HepG2 (cell line): ENCODE results near the gene TNFRSF11A. TPM values are rescaled to one million over a fixed set of nuclear protein-coding genes. Genes with fewer than 3 reads are reported as not detected.

Experiments used
- ATAC-seq: fragments of 200-7000 bp; cut with Tn5 transposase; 3 replicates; pipeline ENCODE4 v1.9.1; 2020; ENCODE audit warnings: mild to moderate bottlenecking, moderate library complexity
- BruUV-seq: library from RNA; stranded (reverse); fragments of 400-500 nt; replicated peaks from 2 replicates; lab custom pipeline; 2021; lab: Mats Ljungman, UMichigan
- CTCF ChIA-PET: fragments of 300-600 bp; formaldehyde crosslinking; extraction: SDS; loops from one replicate; lab custom pipeline; 2021; ENCODE audit warnings: low total read pairs, inconsistent platforms, low intra/inter-chr PET ratio; lab: Yijun Ruan, JAX
- POLR2A ChIA-PET: fragments of 350-600 bp; sonication (Branson Sonifier 250); formaldehyde crosslinking; loops from one replicate; lab custom pipeline; 2020; ENCODE audit warnings: antibody characterized with exemption, inconsistent platforms; lab: Yijun Ruan, JAX
- DNase-seq: peaks from one replicate; pipeline ENCODE4 v3.0.0-alpha.2; 2015; ENCODE audit warnings: low spot score
- FAIRE-seq: peaks from 3 replicates; lab custom pipeline; 2011; peaks lifted over from hg19 to GRCh38; lab: Jason Lieb, UNC
- H2AFZ ChIP-seq: one replicate; pipeline ENCODE4 v1.6.1; 2011; ENCODE audit warnings: low read length, inconsistent platforms
- H3K27ac ChIP-seq: fragments of 300-600 bp; 3 replicates; pipeline ENCODE4 v1.8.0; 2011; ENCODE audit warnings: mixed run types, mild to moderate bottlenecking, mixed read lengths, low read length, inconsistent platforms; ENCODE audit not compliant: insufficient read depth; ENCODE audit errors: extremely low read length
- H3K27me3 ChIP-seq, 2 experiments: fragments of 200-600 bp in 1 of 2; 2 replicates in 1 of 2; 3 replicates in 1 of 2; pipeline versions ENCODE4 v1.6.0 to v1.8.0; 2011; ENCODE audit warnings: low read length in 2 of 2, mild to moderate bottlenecking in 2 of 2, moderate library complexity in 2 of 2, inconsistent platforms in 1 of 2; ENCODE audit not compliant: insufficient read depth in 2 of 2, control insufficient read depth in 1 of 2
- H3K36me3 ChIP-seq, 2 experiments: fragments of 200-600 bp in 1 of 2; replicated peaks in 1 of 2; 2 replicates in 1 of 2; 3 replicates in 1 of 2; pipeline versions ENCODE4 v1.5.1 to v1.8.0; 2011; ENCODE audit warnings: low read length in 2 of 2, inconsistent platforms in 1 of 2; ENCODE audit not compliant: insufficient read depth in 2 of 2, control insufficient read depth in 1 of 2
- H3K4me1 ChIP-seq: 2 replicates; pipeline ENCODE4 v1.5.1; 2012; ENCODE audit warnings: low read length, inconsistent platforms; ENCODE audit not compliant: insufficient read depth
- H3K4me2 ChIP-seq: 2 replicates; pipeline ENCODE4 v1.6.0; 2011; ENCODE audit warnings: low read depth, low read length, inconsistent platforms
- H3K4me3 ChIP-seq, 3 experiments: fragments of 200-600 bp in 1 of 3; sonication (generic), shearing (Covaris generic) in 1 of 3; replicated peaks in 1 of 3; 2 replicates each; pipeline ENCODE4 v1.5.1; 2011 to 2016; ENCODE audit warnings: low read length in 3 of 3, inconsistent platforms in 2 of 3, low read depth in 2 of 3, mild to moderate bottlenecking in 2 of 3, control low read depth in 1 of 3, mixed read lengths in 1 of 3; ENCODE audit not compliant: insufficient read depth in 1 of 3
- H3K79me2 ChIP-seq: one replicate; pipeline ENCODE4 v1.6.1; 2011; ENCODE audit warnings: low read length, inconsistent platforms; ENCODE audit not compliant: insufficient read depth
- H3K9ac ChIP-seq: 2 replicates; pipeline ENCODE4 v1.6.0; 2011; ENCODE audit warnings: mild to moderate bottlenecking, low read depth, low read length, inconsistent platforms; ENCODE audit not compliant: insufficient read depth
- H3K9me3 ChIP-seq: 2 replicates; pipeline ENCODE4 v1.5.1; 2012; ENCODE audit warnings: mild to moderate bottlenecking, low read length
- H4K20me1 ChIP-seq: 2 replicates; pipeline ENCODE4 v1.6.0; 2011; ENCODE audit warnings: inconsistent platforms, mild to moderate bottlenecking, low read length, moderate library complexity; ENCODE audit not compliant: insufficient read depth
- IKZF1 ChIP-seq: fragments of 450-650 bp; IDR thresholded peaks from 2 replicates; pipeline ENCODE4 v1.7.1; 2016
- KAT7 ChIP-seq: IDR thresholded peaks from 2 replicates; pipeline ENCODE4 v1.6.1; 2018; ENCODE audit warnings: borderline replicate concordance, missing compliant biosample characterization
- NR2C2 ChIP-seq: sonication (generic); formaldehyde crosslinking; IDR thresholded peaks from 2 replicates; pipeline ENCODE4 v1.4.0; 2020; ENCODE audit warnings: missing genetic modification reagents, mild to moderate bottlenecking, moderate library complexity, borderline replicate concordance
- PATZ1 ChIP-seq: sonication (generic); formaldehyde crosslinking; IDR thresholded peaks from 2 replicates; pipeline ENCODE4 v1.4.0; 2020; ENCODE audit warnings: missing genetic modification reagents
- PCBP2 ChIP-seq: fragments of 200-400 bp; formaldehyde crosslinking; optimal IDR thresholded peaks from 2 replicates; pipeline ENCODE3; 2018; ENCODE audit warnings: low read length, low read depth; ENCODE audit not compliant: poor library complexity, severe bottlenecking
- ZNF800 ChIP-seq: sonication (generic); formaldehyde crosslinking; IDR thresholded peaks from 2 replicates; pipeline ENCODE4 v1.4.0; 2020; ENCODE audit warnings: missing genetic modification reagents
- WGBS: methylation state at CpG from one replicate; pipeline ENCODE4 v1.1.6; 2017; ENCODE audit warnings: low lambda C conversion rate; 5-methylcytosine and 5-hydroxymethylcytosine counted together
- in situ Hi-C: cut with HindIII; loops from 2 replicates; pipeline ENCODE4 v1.10.0; 2017; ENCODE audit warnings: low pct_unique_long_range_greater_than_20kb; ENCODE audit not compliant: extremely low pct_ligation_motif_present
- intact Hi-C: fragments of 100-400 bp; cut with micrococcal nuclease; formaldehyde crosslinking; loops from one replicate; pipeline ENCODE4 v1.10.0; 2022; ENCODE audit not compliant: unreplicated experiment
- polyA plus RNA-seq, 8 experiments: library from polyadenylated mRNA; depleted of rRNA in 3 of 8; stranded (reverse) in 7 of 8; unstranded in 1 of 8; fragments of >200 nt; fragmentation: Illumina TruSeq in 4 of 8; extraction: Trizol in 4 of 8; gene quantifications; 2 replicates each; pipeline versions ENCODE4 v1.2.1 to v1.2.3, GENCODE V29; 2011 to 2016; ENCODE audit warnings: low read depth in 4 of 8, missing spikeins in 1 of 8, mixed read lengths in 1 of 8; ENCODE audit not compliant: insufficient read depth in 1 of 8
- total RNA-seq, 5 experiments: library from RNA; depleted of rRNA; stranded (reverse); fragments of >200 nt; fragmentation: Illumina TruSeq; extraction: Trizol; gene quantifications; 2 replicates each; pipeline ENCODE4 v1.2.3, GENCODE V29; 2016; ENCODE audit warnings: low read depth in 1 of 5
- TF ChIP-seq, protein P1 (sequence below): sonication (generic); formaldehyde crosslinking; IDR thresholded peaks from 2 replicates; pipeline ENCODE4 v1.4.0; 2020; ENCODE audit warnings: mild to moderate bottlenecking, missing genetic modification reagents

Gene TNFRSF11A
- total and polyA plus RNA-seq, 2 of the 13 experiments (the other 11 are each of a cell fraction or from before 2014, with no cell fraction given), result 4.6 to 6.4 TPM

GRCh38 chr18:62384068-62384467, 59.0 kb downstream of the TNFRSF11A start:
- ChIA-PET POLR2A (no interaction called here), CTCF (no interaction called here)
- H3K9me3 ChIP-seq, result no peaks in the 10 kb centered on the region
- H3K27ac ChIP-seq, result no peak overlapping the region
- H3K9ac ChIP-seq, result no peak overlapping the region
- in situ Hi-C loops, result no loop called here
- H3K36me3 ChIP-seq, result 0 out of 5 replicates have a peak, but pooled peaks cover 0 to 3% of the 10 kb centered on the region in 2 experiments
- intact Hi-C loops, result no loop called here
- H3K27me3 ChIP-seq, result no peaks in the 10 kb centered on the region
- WGBS, result 95% methylated on average over 1 of the region's 1 CpG
- no peaks in the 10 kb centered on the region for H4K20me1 ChIP-seq
- ATAC-seq, result no peak
- no peak for DNase-seq
- FAIRE-seq, result no peak
- H3K4me2 ChIP-seq, result no peak overlapping the region
- no peak overlapping the region for H3K4me3 ChIP-seq
- peak; percentile 86 for TF ChIP-seq PCBP2
- TF ChIP-seq PATZ1 (CRISPR knock-in tag), result no peak
- H3K4me1 ChIP-seq, result peaks cover 21% of the 10 kb centered on the region
- no TSS peak for BruUV-seq
- no peak overlapping the region for H2AFZ ChIP-seq
- no peaks in the 10 kb centered on the region for H3K79me2 ChIP-seq

DNA sequence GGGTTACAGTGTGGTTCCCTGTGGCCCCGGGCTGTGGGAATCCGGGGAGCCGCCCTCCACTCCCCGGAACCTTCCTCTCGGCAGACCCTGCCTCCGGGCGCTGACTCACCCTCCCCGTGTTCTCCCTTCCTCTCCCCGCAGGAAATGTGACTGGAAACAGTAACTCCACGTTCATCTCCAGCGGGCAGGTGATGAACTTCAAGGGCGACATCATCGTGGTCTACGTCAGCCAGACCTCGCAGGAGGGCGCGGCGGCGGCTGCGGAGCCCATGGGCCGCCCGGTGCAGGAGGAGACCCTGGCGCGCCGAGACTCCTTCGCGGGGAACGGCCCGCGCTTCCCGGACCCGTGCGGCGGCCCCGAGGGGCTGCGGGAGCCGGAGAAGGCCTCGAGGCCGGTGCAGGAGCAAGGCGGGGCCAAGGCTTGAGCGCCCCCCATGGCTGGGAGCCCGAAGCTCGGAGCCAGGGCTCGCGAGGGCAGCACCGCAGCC, 59.5 kb downstream of the TNFRSF11A start:
- in situ Hi-C loops, result no loop called here
- BruUV-seq, result no TSS peak
- DNase-seq (no peak), FAIRE-seq (no peak), ATAC-seq (no peak)
- WGBS, result 97% methylated on average over 46 of the region's 46 CpGs
- ChIA-PET POLR2A (no interaction called here), CTCF (no interaction called here)
- H3K79me2 ChIP-seq, result no peaks in the 10 kb centered on the region
- H3K4me3 ChIP-seq, result no peak overlapping the region
- H3K4me2 ChIP-seq, result no peak overlapping the region
- intact Hi-C loops, result no loop called here
- no peak overlapping the region for H3K9ac ChIP-seq
- H3K9me3 ChIP-seq, result no peaks in the 10 kb centered on the region
- no peaks in the 10 kb centered on the region; a peak in 1 of 5 replicates for H3K27me3 ChIP-seq
- H4K20me1 ChIP-seq, result no peaks in the 10 kb centered on the region
- H3K36me3 ChIP-seq, result 0 out of 5 replicates have a peak, but pooled peaks cover 0 to 2% of the 10 kb centered on the region in 2 experiments
- no peak overlapping the region for H3K27ac ChIP-seq
- H2AFZ ChIP-seq, result no peak overlapping the region
- H3K4me1 ChIP-seq, result peaks cover 27% of the 10 kb centered on the region
- TF ChIP-seq NR2C2 (no peak), IKZF1 (no peak), ZNF800 (CRISPR knock-in tag) (no peak), KAT7 (no peak)
- TF ChIP-seq, protein P1, sequence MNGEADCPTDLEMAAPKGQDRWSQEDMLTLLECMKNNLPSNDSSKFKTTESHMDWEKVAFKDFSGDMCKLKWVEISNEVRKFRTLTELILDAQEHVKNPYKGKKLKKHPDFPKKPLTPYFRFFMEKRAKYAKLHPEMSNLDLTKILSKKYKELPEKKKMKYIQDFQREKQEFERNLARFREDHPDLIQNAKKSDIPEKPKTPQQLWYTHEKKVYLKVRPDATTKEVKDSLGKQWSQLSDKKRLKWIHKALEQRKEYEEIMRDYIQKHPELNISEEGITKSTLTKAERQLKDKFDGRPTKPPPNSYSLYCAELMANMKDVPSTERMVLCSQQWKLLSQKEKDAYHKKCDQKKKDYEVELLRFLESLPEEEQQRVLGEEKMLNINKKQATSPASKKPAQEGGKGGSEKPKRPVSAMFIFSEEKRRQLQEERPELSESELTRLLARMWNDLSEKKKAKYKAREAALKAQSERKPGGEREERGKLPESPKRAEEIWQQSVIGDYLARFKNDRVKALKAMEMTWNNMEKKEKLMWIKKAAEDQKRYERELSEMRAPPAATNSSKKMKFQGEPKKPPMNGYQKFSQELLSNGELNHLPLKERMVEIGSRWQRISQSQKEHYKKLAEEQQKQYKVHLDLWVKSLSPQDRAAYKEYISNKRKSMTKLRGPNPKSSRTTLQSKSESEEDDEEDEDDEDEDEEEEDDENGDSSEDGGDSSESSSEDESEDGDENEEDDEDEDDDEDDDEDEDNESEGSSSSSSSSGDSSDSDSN (CRISPR knock-in tag), result no peak
